ENCODE results near the gene SCAPER.

SCAPER gene

DNA sequence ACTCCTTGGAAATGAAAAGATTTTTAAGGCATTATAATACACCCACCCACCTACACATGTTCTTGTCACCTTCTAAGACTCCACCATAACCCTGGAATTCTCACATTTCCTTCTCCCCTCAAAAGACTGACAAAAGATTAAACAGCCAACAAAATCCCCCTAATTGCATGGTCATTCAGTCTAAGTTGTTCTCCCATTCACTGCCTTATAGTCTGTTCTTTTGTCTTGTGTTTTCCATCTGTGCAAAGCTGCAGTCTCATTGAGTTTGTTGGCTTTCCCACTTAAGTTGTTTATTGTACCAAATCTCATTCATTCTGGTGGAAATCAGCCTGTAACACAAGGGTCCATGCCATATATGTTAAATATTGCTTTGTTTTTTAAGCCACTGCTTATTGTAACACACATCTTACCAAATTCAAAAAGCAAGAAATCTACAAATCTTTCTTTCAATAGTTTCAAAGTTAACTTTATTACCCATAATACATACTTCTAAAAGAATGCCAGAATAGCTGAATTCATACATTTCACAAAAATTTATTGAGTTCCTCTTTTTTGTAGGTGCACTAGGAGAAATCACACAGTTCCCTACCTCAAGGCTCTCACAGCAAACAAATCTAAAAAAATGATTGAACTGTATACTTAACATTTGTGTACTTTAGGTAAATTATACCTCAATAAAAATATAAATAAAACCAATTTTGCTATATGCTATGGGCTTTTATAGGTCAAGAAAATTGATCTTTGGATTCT lies 24.0 kb upstream of the SCAPER start:
- Histone ChIP-seq H3K36me3 (replicated peaks; ENCODE audit: low read depth, low read length) (peaks cover 5% of the 10 kb centered on the region), H3K27ac (ENCODE audit: low read length) (no peak overlapping the region), H3K4me3 (ENCODE audit: low read length) (no peak overlapping the region), H3K4me2 (ENCODE audit: low read length) (no peak overlapping the region), H4K20me1 (ENCODE audit: insufficient read depth, low read length) (no peaks in the 10 kb centered on the region), H3K79me2 (ENCODE audit: low read length) (peaks cover 17% of the 10 kb centered on the region), H3K9ac (ENCODE audit: low read length) (no peak overlapping the region), H3K9me3 (ENCODE audit: insufficient read depth, low read length) (no peaks in the 10 kb centered on the region), H3K4me1 (ENCODE audit: low read length) (peaks cover 15% of the 10 kb centered on the region), H3K27me3 (ENCODE audit: low read depth, low read length) (no peaks in the 10 kb centered on the region), H2AFZ (ENCODE audit: low read depth, low read length) (no peak overlapping the region)
- TF ChIP-seq EZH2phosphoT487 (IDR thresholded peaks at IDR 0.05; ENCODE audit: low read depth) (no peak), CTCF (IDR thresholded peaks at IDR 0.05; ENCODE audit: low read depth, low read length) (no peak)

DNA sequence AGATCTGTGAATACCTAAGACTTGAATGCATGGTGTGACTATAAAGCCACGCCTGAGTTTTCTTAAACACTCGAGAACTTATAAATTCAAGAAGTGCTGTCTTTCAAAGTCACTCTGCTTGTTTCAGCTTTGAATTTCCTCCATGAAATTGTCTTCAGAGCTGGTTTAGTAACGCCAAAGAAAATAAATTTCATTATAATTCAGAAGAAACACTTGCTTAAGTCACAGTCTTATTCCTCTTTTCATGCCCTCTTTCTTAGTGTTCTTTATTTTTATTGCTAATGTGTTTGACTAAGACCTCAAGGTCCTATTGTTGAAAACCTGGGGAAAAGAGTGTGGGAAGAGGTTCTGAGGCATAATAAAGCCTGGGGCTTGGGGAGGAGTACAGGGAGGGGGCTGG lies 23.1 kb upstream of the SCAPER start:
- Histone ChIP-seq H3K4me1 (ENCODE audit: low read length) (peaks cover 15% of the 10 kb centered on the region), H3K27me3 (ENCODE audit: low read depth, low read length) (no peaks in the 10 kb centered on the region)
- TF ChIP-seq CTCF (IDR thresholded peaks at IDR 0.05; ENCODE audit: low read depth, low read length) = no peak
- TF ChIP-seq EZH2phosphoT487 (IDR thresholded peaks at IDR 0.05; ENCODE audit: low read depth) = no peak

GRCh38 chr15:76916369-76916768 lies 11.2 kb upstream of the SCAPER start:
- Histone ChIP-seq H4K20me1 (ENCODE audit: insufficient read depth, low read length) (no peaks in the 10 kb centered on the region), H3K9ac (ENCODE audit: low read length) (no peak overlapping the region), H3K9me3 (ENCODE audit: insufficient read depth, low read length) (no peaks in the 10 kb centered on the region), H3K27ac (ENCODE audit: low read length) (no peak overlapping the region), H2AFZ (ENCODE audit: low read depth, low read length) (no peak overlapping the region), H3K4me1 (ENCODE audit: low read length) (no peaks in the 10 kb centered on the region), H3K4me3 (ENCODE audit: low read length) (no peak overlapping the region), H3K4me2 (ENCODE audit: low read length) (no peak overlapping the region), H3K27me3 (ENCODE audit: low read depth, low read length) (peaks cover 43% of the 10 kb centered on the region), H3K36me3 (replicated peaks; ENCODE audit: low read depth, low read length) (no peaks in the 10 kb centered on the region), H3K79me2 (ENCODE audit: low read length) (no peaks in the 10 kb centered on the region)
- TF ChIP-seq EZH2phosphoT487 (IDR thresholded peaks at IDR 0.05; ENCODE audit: low read depth) (no peak), CTCF (IDR thresholded peaks at IDR 0.05; ENCODE audit: low read depth, low read length) (no peak)

More for the DNA sequence above, 23.1 kb upstream of the SCAPER start:
- Histone ChIP-seq H3K79me2 (ENCODE audit: low read length) (peaks cover 16% of the 10 kb centered on the region), H3K4me3 (ENCODE audit: low read length) (no peak overlapping the region), H4K20me1 (ENCODE audit: insufficient read depth, low read length) (no peaks in the 10 kb centered on the region), H3K27ac (ENCODE audit: low read length) (no peak overlapping the region), H3K9me3 (ENCODE audit: insufficient read depth, low read length) (no peaks in the 10 kb centered on the region), H3K36me3 (replicated peaks; ENCODE audit: low read depth, low read length) (peaks cover 3% of the 10 kb centered on the region), H3K9ac (ENCODE audit: low read length) (no peak overlapping the region), H2AFZ (ENCODE audit: low read depth, low read length) (peak overlapping the region; percentile 12; the same call in 1 of the 2 replicates), H3K4me2 (ENCODE audit: low read length) (no peak overlapping the region)

DNA sequence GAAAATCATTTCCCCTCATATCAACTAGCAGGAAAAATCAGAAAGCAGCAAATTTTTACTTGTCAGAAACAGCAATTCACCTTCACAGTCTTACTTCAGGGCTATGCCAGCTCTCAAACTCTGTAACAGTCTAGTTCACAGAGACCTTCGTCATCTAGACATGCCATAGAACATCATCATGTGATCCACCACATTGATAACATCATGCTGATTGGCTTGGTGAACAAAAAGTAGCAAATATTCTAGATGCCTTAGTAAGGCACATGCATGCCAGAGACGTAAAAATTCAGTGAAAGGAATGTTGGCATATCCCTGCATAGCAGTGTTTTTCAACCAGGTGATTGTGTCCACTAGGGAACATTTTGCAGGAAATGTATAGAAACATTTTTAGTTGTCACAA lies 8.6 kb upstream of the SCAPER start:
- Histone ChIP-seq H3K36me3 (replicated peaks; ENCODE audit: low read depth, low read length) (no peaks in the 10 kb centered on the region), H3K9ac (ENCODE audit: low read length) (no peak overlapping the region), H3K4me3 (ENCODE audit: low read length) (no peak overlapping the region), H2AFZ (ENCODE audit: low read depth, low read length) (no peak overlapping the region), H3K4me1 (ENCODE audit: low read length) (no peaks in the 10 kb centered on the region), H3K4me2 (ENCODE audit: low read length) (no peak overlapping the region), H3K79me2 (ENCODE audit: low read length) (no peaks in the 10 kb centered on the region), H3K9me3 (ENCODE audit: insufficient read depth, low read length) (no peaks in the 10 kb centered on the region), H4K20me1 (ENCODE audit: insufficient read depth, low read length) (no peaks in the 10 kb centered on the region), H3K27ac (ENCODE audit: low read length) (no peak overlapping the region), H3K27me3 (ENCODE audit: low read depth, low read length) (peaks cover 43% of the 10 kb centered on the region)
- TF ChIP-seq CTCF (IDR thresholded peaks at IDR 0.05; ENCODE audit: low read depth, low read length) (no peak), EZH2phosphoT487 (IDR thresholded peaks at IDR 0.05; ENCODE audit: low read depth) (no peak)

Measured in OCI-LY3 (cell line).